Measurements from ENCODE around the gene ERAP2.

DNA sequence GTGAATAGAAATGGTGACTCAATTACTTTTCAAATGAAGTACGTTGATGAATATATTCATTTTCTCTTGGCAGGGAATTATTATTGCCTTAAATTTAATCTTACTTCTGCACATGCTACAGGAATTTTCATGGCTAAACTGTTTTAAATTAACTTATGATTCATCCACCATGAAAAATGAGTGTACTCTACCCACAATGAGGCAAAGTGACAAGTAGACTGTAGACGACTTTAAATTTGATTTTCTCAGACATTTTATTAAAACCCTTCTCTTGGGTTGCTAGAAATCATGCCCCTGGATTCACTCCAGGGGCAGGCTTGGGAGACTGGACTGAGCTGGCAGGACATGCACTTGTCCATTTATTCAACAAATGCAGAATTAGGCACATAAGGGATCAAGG is 23.5 kb upstream of the ERAP2 start:
- TF ChIP-seq, protein P1, sequence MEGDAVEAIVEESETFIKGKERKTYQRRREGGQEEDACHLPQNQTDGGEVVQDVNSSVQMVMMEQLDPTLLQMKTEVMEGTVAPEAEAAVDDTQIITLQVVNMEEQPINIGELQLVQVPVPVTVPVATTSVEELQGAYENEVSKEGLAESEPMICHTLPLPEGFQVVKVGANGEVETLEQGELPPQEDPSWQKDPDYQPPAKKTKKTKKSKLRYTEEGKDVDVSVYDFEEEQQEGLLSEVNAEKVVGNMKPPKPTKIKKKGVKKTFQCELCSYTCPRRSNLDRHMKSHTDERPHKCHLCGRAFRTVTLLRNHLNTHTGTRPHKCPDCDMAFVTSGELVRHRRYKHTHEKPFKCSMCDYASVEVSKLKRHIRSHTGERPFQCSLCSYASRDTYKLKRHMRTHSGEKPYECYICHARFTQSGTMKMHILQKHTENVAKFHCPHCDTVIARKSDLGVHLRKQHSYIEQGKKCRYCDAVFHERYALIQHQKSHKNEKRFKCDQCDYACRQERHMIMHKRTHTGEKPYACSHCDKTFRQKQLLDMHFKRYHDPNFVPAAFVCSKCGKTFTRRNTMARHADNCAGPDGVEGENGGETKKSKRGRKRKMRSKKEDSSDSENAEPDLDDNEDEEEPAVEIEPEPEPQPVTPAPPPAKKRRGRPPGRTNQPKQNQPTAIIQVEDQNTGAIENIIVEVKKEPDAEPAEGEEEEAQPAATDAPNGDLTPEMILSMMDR (IDR thresholded peaks at IDR 0.05) = no peak
- TF ChIP-seq POLR2A (IDR thresholded peaks at IDR 0.05) = no peak
